Pancreas (tissue), 10 donors: ENCODE data around the gene PPT2. TPM values are rescaled to one million over a fixed set of nuclear protein-coding genes. Genes with fewer than 3 reads are reported as not detected.
A peak's percentile ranks its signal among the peaks of the same experiment; 100 is the strongest.

Source experiments
- ATAC-seq, 4 donors: fragments of 200-7000 bp; cut with Tn5 transposase; one replicate each; pipeline versions ENCODE4 v1.8.0 to v1.9.1; 2020; ENCODE audit warnings: mild to moderate bottlenecking in 4 of 4, moderate library complexity in 4 of 4
- DNase-seq, 6 donors: peaks; one replicate each; pipeline ENCODE4 v3.0.0-alpha.2; 2020
- FAIRE-seq: peaks from 2 replicates; lab custom pipeline; 2012; peaks lifted over from hg19 to GRCh38; lab: Jason Lieb, UNC
- H3K27ac ChIP-seq, 4 donors: fragments of 200-600 bp; sonication (generic); 1 replicate in 3 of 4; 2 replicates in 1 of 4; pipeline versions ENCODE4 v1.5.0 to v1.8.0; 2020
- H3K27me3 ChIP-seq, 4 donors: fragments of 200-600 bp; one replicate each; pipeline ENCODE4 v1.8.0; 2021
- H3K36me3 ChIP-seq, 3 donors: fragments of 200-600 bp; sonication (generic) in 1 of 3; one replicate each; pipeline versions ENCODE4 v1.5.0 to v1.8.0; 2020 to 2021
- H3K4me1 ChIP-seq, 3 donors: fragments of 200-600 bp; one replicate each; pipeline ENCODE4 v1.8.0; 2021
- H3K4me3 ChIP-seq, 4 donors: fragments of 200-600 bp; sonication (generic) in 2 of 4; one replicate each; pipeline versions ENCODE4 v1.5.0 to v1.8.0; 2020 to 2021
- H3K9me3 ChIP-seq, 4 donors: fragments of 200-600 bp; one replicate each; pipeline ENCODE4 v1.8.0; 2021
- WGBS, 2 donors: extraction: QIAGEN DNeasy Blood & Tissue Kit; methylation state at CpG; one replicate each; pipeline ENCODE4 v1.1.7; 2013; 5-methylcytosine and 5-hydroxymethylcytosine counted together
- intact Hi-C, 3 donors: fragments of 100-400 bp; cut with DNase I; formaldehyde crosslinking; loops; one replicate each; pipeline versions ENCODE4 v1.11.1 to v1.14.2; 2022
- polyA plus RNA-seq, 2 donors: library from polyadenylated mRNA; stranded (reverse); fragments of 200-250 nt; gene quantifications; one replicate each; pipeline ENCODE4 v1.2.3, GENCODE V29; 2013
- total RNA-seq, 6 donors: library from RNA; stranded (reverse); fragmentation: NEBNext Ultra II Directional in 4 of 6; extraction: Animal tissue kit (Norgen Biotek cat#: 25700) in 4 of 6; gene quantifications; one replicate each; pipeline versions ENCODE4 v1.2.1 to v1.2.4, GENCODE V29; 2021 to 2023
- TF ChIP-seq, protein P1 (sequence below), 4 donors: fragments of 200-600 bp; sonication (generic) in 3 of 4; IDR thresholded peaks; one replicate each; pipeline versions ENCODE4 v1.5.0 to v1.8.0; 2021; ENCODE audit warnings: antibody characterized with exemption in 4 of 4
- donor health status: healthy with polysubstance abuse.
- donor health status: DM: no; HTN: no; CAD: no; lungs with moderate emphysema.
- donor health status: DM: no; HTN: no; CAD: no.
- donor health status: control.
- donor health status: control.
- donor health status: Bipolar disorder and iron deficiency.
- donor health status: DM: yes; HTN: yes; CAD: no.
- donor health status: DM: no; HTN: no; CAD: no.
- donor health status: DM: no; HTN: no; CAD: no.
- donor health status: DM: yes; HTN: yes; CAD: no.

The PPT2 gene
- total and polyA plus RNA-seq, 8 donors = 5.6 to 13.9 (median 8.4) TPM

DNA sequence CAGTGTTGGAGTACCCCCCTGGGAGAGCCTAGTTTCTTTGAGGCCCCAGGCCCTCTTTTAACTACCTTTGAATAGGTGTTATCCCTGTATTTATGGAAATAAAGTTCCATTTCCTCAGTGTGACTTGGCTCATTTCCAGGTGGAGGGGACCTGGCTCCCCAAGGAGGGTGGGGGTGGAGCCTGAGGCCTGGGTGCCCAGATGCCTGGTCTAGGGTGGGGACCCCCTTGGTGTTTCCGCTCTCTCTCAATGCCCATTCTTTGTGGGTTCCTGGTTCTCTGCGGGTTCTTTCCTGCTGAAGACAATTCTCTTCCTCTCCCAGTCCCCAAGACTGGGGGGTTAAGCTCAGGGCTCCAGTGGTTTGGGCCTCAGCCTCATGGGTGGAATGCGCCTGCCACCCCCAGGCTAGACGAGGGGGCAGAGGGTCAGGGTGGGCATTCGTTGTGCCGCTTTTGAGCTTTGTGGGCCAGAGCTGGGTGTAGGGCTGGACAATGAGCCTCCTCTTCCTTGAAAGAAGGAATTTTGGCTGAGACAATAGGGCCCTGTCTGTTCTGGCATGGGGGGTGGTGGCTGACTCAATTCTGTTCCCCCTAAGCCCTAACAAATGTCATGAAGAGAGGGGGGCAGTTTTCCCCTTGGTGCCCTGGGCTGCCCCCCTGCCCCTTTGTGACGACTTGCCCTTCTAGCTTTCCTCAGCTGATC is 9.8 kb downstream of the PPT2 start:
- FAIRE-seq (no peak), ATAC-seq (no peak), DNase-seq (no peak)
- intact Hi-C loops = loop anchor here in 1 of 3 donors (10.0 kb wide), 1 partner anchor 49 kb away; no protein-coding TSS in a partner anchor
- TF ChIP-seq, protein P1, sequence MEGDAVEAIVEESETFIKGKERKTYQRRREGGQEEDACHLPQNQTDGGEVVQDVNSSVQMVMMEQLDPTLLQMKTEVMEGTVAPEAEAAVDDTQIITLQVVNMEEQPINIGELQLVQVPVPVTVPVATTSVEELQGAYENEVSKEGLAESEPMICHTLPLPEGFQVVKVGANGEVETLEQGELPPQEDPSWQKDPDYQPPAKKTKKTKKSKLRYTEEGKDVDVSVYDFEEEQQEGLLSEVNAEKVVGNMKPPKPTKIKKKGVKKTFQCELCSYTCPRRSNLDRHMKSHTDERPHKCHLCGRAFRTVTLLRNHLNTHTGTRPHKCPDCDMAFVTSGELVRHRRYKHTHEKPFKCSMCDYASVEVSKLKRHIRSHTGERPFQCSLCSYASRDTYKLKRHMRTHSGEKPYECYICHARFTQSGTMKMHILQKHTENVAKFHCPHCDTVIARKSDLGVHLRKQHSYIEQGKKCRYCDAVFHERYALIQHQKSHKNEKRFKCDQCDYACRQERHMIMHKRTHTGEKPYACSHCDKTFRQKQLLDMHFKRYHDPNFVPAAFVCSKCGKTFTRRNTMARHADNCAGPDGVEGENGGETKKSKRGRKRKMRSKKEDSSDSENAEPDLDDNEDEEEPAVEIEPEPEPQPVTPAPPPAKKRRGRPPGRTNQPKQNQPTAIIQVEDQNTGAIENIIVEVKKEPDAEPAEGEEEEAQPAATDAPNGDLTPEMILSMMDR (IDR thresholded peaks at IDR 0.05) = no peak
- Histone ChIP-seq H3K4me1 (no peaks in the 10 kb centered on the region), H3K27ac (no peak overlapping the region), H3K4me3 (no peak overlapping the region), H3K36me3 (no peaks in the 10 kb centered on the region), H3K27me3 (no peaks in the 10 kb centered on the region), H3K9me3 (no peaks in the 10 kb centered on the region)
- WGBS, 2 donors = 83 to 90% methylated on average over 7 of the region's 7 CpGs

DNA sequence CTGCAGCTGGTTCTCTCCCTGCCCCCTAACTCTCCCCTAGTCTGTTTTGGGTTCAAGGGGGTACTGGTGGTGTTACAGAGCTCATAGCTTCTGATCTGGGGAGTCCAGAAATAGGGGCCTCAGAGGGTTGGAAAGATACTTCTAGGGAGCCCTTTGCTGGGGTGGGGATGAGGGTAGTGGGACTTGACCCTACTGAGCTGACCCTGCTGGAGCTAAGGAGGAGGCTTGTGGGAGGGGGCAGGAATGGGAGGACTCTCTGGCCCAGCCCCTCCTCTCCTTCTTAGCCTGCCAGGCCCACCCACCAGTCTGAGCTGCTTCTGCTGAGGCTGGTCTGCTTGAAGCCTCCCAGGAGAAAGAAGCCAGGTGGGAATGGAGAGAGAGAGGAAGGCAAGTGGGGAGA is 10.4 kb downstream of the PPT2 start, which contains the start of gene EGFL8:
Gene EGFL8 (plus strand): TSS at position 301 of the 400 bp plus-strand sequence. CDS start 1,571 bp downstream, outside the sequence.
- DNase-seq (no peak), FAIRE-seq (no peak), ATAC-seq (no peak)
- H3K4me3 ChIP-seq = no peak within 1 kb of the TSS
- intact Hi-C loops = loop anchor here in 1 of 3 donors (10.0 kb wide), 1 partner anchor 49 kb away; no protein-coding TSS in a partner anchor
- no peaks in the 10 kb centered on the region for H3K4me1 ChIP-seq
- no peaks in the 10 kb centered on the region for H3K27me3 ChIP-seq
- H3K36me3 ChIP-seq = no peaks in the 10 kb centered on the region
- H3K9me3 ChIP-seq = no peaks in the 10 kb centered on the region
- no peak within 1 kb of the TSS for H3K27ac ChIP-seq
- TF ChIP-seq, protein P1 (IDR thresholded peaks at IDR 0.05) = no peak

DNA sequence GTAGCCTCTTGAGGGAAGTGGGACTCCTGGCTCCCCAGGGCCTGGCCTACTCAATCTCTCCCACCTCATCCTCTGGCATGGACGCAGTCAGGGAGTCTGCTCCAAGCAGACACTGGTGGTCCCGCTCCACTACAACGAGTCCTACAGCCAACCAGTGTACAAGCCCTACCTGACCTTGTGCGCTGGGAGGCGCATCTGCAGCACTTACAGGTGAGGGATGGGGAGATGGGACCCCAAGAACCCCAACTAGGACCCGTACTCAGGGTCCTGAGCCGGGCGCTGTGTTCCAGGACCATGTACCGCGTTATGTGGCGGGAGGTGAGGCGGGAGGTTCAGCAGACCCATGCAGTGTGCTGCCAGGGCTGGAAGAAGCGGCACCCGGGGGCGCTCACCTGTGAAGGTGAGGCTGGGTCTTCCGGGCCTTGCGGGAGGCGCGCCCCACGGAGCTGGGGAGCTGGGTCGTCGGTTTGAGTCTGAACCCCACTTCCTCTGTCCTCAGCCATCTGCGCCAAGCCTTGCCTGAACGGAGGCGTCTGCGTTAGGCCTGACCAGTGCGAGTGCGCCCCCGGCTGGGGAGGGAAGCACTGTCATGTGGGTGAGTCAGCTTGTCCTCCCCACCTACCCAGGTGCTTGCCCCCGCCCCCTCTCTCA is 12.6 kb downstream of the PPT2 start:
- Histone ChIP-seq H3K36me3 (no peaks in the 10 kb centered on the region), H3K27ac (no peak overlapping the region), H3K4me3 (no peak overlapping the region), H3K9me3 (no peaks in the 10 kb centered on the region), H3K4me1 (no peaks in the 10 kb centered on the region), H3K27me3 (no peaks in the 10 kb centered on the region)
- ATAC-seq (peak in 1 of 4 donors; percentile 13), FAIRE-seq (no peak), DNase-seq (peak in 1 of 6 donors; percentile 73)
- TF ChIP-seq, protein P1 (IDR thresholded peaks at IDR 0.05) = no peak
- intact Hi-C loops = loop anchor here in 1 of 3 donors (10.0 kb wide), 1 partner anchor 52 kb away; no protein-coding TSS in a partner anchor
- 91% methylated on average over 30 of the region's 30 CpGs for WGBS, 2 donors

DNA sequence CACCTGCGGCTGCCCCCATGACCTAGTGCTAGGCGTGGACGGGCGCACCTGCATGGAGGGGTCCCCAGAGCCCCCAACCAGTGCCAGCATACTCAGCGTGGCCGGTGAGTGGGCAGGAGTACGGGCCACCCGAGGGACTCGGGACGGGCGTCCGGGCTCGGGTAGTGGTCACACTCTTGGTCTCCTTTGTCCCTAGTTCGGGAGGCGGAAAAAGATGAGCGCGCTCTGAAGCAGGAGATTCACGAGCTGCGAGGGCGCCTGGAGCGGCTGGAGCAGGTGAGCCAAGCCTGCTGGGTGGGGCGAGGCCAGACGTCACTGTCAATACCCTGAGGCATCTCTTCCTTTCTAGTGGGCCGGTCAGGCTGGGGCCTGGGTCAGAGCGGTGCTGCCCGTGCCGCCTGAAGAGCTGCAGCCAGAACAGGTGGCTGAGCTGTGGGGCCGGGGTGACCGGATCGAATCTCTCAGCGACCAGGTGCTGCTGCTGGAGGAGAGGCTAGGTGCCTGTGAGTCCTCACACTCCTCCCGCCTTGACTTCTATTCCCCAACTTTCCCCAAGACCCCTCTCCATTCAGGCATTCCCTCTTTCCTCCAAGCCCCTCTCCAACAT is 13.3 kb downstream of the PPT2 start:
- FAIRE-seq = no peak
- no peak for ATAC-seq
- no peaks in the 10 kb centered on the region for H3K4me1 ChIP-seq
- intact Hi-C loops = loop anchor here in 1 of 3 donors (10.0 kb wide), 1 partner anchor 52 kb away; no protein-coding TSS in a partner anchor
- 88 to 89% methylated on average over 28 to 32 of the region's 32 CpGs for WGBS, 2 donors
- H3K9me3 ChIP-seq = no peaks in the 10 kb centered on the region
- no peaks in the 10 kb centered on the region for H3K27me3 ChIP-seq
- no peaks in the 10 kb centered on the region for H3K36me3 ChIP-seq
- DNase-seq = peak in 1 of 6 donors; percentile 49
- TF ChIP-seq, protein P1 (IDR thresholded peaks at IDR 0.05) = no peak
- no peak overlapping the region for H3K4me3 ChIP-seq
- H3K27ac ChIP-seq = no peak overlapping the region
